ENCODE data around the gene LCAT.
"Not testable (repeated sequence)": the region's sequence is repeated elsewhere in the genome, so short reads cannot be mapped to it uniquely, and the experiment has no call there.

The LCAT gene

DNA sequence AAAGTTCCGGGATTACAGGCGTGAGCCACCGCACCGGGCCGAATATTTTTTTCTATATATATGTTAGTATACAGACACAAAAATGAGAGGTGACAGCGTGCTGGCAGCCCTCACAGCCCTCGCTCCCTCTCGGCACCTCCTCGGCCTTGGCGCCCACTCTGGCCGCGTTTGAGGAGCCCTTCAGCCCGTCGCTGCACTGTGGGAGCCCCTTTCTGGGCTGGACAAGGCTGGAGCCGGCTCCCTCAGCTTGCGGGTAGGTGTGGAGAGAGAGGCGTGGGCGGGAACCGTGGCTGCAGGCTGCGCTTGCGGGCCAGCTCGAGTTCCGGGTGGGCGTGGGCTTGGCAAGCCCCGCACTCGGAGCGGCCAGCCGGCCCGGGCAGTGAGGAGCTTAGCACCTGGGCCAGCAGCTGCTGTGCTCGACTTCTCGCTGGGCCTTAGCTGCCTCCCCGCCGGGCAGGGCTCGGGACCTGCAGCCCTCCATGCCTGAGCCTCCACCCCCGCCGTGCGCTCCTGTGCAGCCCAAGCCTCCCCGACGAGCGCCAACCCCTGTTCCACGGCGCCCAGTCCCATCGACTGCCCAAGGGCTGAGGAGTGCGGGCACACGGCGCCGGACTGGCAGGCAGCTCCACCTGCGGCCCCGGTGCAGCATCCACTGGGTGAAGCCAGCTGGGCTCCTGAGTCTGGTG lies 38.2 kb upstream of the LCAT start:
- H3K9me3 ChIP-seq (ENCODE audit: control insufficient read depth, low read length) = no peaks in the 10 kb centered on the region
- H3K36me3 ChIP-seq (ENCODE audit: control insufficient read depth, insufficient read depth, low read length) = no peaks in the 10 kb centered on the region
- DNase-seq = no peak
- H3K4me3 ChIP-seq (ENCODE audit: insufficient read depth, low read depth, low read length, poor library complexity, severe bottlenecking) = no peak overlapping the region
- peaks cover 18% of the 10 kb centered on the region for H3K4me1 ChIP-seq (ENCODE audit: control insufficient read depth, insufficient read depth, low read length, poor library complexity, severe bottlenecking)
- H3K27me3 ChIP-seq (replicated peaks; ENCODE audit: control insufficient read depth, insufficient read depth, low read length, poor library complexity, severe bottlenecking) = no peaks in the 10 kb centered on the region
- no peak overlapping the region for H3K27ac ChIP-seq (ENCODE audit: insufficient read depth, low read length, poor library complexity, severe bottlenecking)

DNA sequence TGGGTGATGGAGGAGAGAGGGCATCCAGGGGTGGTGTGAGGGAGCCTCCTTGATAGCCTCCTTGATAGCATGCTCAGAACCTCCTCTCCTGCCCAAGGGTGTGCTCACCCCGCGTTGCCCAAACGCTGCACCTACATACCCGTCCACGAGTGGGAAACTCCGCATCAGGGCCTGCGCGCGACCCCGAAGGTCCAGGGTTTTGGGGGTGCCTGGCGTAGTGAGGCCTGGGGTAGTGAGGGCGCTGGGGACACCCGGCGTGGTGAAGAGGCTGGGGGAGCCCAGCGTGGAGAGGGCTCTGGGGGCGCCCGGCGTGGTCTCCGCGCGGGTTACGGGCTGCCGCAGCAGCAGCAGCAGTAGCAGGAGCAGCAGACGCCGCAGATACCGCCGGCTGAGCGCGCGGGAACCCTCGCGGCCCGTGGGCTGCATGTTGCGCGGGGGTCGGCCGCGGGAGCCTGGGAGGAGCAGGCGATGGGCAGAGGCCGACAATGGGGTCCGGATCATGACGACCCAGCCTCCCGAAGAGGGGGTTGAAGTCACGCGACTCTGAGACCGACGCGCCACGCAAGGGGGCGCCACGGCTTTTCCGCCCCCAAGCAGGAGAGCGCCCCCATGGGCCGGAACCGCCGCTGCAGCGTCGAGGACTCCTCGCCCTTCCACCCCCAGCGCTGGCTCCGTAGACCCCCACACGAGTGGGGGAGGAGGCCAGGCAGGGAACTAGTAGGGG lies 36.2 kb upstream of the LCAT start, which contains the start of gene DPEP3:
DPEP3 (minus strand) TSS at position 545 of the 724 bp plus-strand sequence; CDS start at position 426, 119 bp downstream.
- H3K9me3 ChIP-seq (ENCODE audit: control insufficient read depth, low read length) = no peaks in the 10 kb centered on the region
- peaks cover 18% of the 10 kb centered on the region for H3K4me1 ChIP-seq (ENCODE audit: control insufficient read depth, insufficient read depth, low read length, poor library complexity, severe bottlenecking)
- H3K27me3 ChIP-seq (replicated peaks; ENCODE audit: control insufficient read depth, insufficient read depth, low read length, poor library complexity, severe bottlenecking) = no peaks in the 10 kb centered on the region
- no peak within 1 kb of the TSS for H3K4me3 ChIP-seq (ENCODE audit: insufficient read depth, low read depth, low read length, poor library complexity, severe bottlenecking)
- H3K27ac ChIP-seq (ENCODE audit: insufficient read depth, low read length, poor library complexity, severe bottlenecking) = no peak within 1 kb of the TSS
- H3K36me3 ChIP-seq (ENCODE audit: control insufficient read depth, insufficient read depth, low read length) = no peaks in the 10 kb centered on the region
- DNase-seq = no peak

GRCh38 chr16:67977469-67978227 lies 33.7 kb upstream of the LCAT start:
- H3K4me1 ChIP-seq (ENCODE audit: control insufficient read depth, insufficient read depth, low read length, poor library complexity, severe bottlenecking) = no peaks in the 10 kb centered on the region
- H3K9me3 ChIP-seq (ENCODE audit: control insufficient read depth, low read length) = no peaks in the 10 kb centered on the region
- H3K27me3 ChIP-seq (replicated peaks; ENCODE audit: control insufficient read depth, insufficient read depth, low read length, poor library complexity, severe bottlenecking) = no peaks in the 10 kb centered on the region
- no peaks in the 10 kb centered on the region for H3K36me3 ChIP-seq (ENCODE audit: control insufficient read depth, insufficient read depth, low read length)
- H3K4me3 ChIP-seq (ENCODE audit: insufficient read depth, low read depth, low read length, poor library complexity, severe bottlenecking) = no peak overlapping the region
- H3K27ac ChIP-seq (ENCODE audit: insufficient read depth, low read length, poor library complexity, severe bottlenecking) = no peak overlapping the region
- DNase-seq = no peak

GRCh38 chr16:67977005-67977404 lies 33.1 kb upstream of the LCAT start:
- Histone ChIP-seq H3K4me3 (ENCODE audit: insufficient read depth, low read depth, low read length, poor library complexity, severe bottlenecking) (no peak overlapping the region), H3K4me1 (ENCODE audit: control insufficient read depth, insufficient read depth, low read length, poor library complexity, severe bottlenecking) (no peaks in the 10 kb centered on the region), H3K27me3 (replicated peaks; ENCODE audit: control insufficient read depth, insufficient read depth, low read length, poor library complexity, severe bottlenecking) (no peaks in the 10 kb centered on the region), H3K9me3 (ENCODE audit: control insufficient read depth, low read length) (no peaks in the 10 kb centered on the region), H3K36me3 (ENCODE audit: control insufficient read depth, insufficient read depth, low read length) (no peaks in the 10 kb centered on the region), H3K27ac (ENCODE audit: insufficient read depth, low read length, poor library complexity, severe bottlenecking) (no peak overlapping the region)
- DNase-seq = no peak

GRCh38 chr16:67976205-67976604 lies 32.3 kb upstream of the LCAT start:
- H3K27me3 ChIP-seq (replicated peaks; ENCODE audit: control insufficient read depth, insufficient read depth, low read length, poor library complexity, severe bottlenecking) = no peaks in the 10 kb centered on the region
- no peak overlapping the region for H3K4me3 ChIP-seq (ENCODE audit: insufficient read depth, low read depth, low read length, poor library complexity, severe bottlenecking)
- DNase-seq = no peak
- H3K4me1 ChIP-seq (ENCODE audit: control insufficient read depth, insufficient read depth, low read length, poor library complexity, severe bottlenecking) = no peaks in the 10 kb centered on the region
- no peaks in the 10 kb centered on the region for H3K36me3 ChIP-seq (ENCODE audit: control insufficient read depth, insufficient read depth, low read length)
- no peak overlapping the region for H3K27ac ChIP-seq (ENCODE audit: insufficient read depth, low read length, poor library complexity, severe bottlenecking)
- no peaks in the 10 kb centered on the region for H3K9me3 ChIP-seq (ENCODE audit: control insufficient read depth, low read length)

DNA sequence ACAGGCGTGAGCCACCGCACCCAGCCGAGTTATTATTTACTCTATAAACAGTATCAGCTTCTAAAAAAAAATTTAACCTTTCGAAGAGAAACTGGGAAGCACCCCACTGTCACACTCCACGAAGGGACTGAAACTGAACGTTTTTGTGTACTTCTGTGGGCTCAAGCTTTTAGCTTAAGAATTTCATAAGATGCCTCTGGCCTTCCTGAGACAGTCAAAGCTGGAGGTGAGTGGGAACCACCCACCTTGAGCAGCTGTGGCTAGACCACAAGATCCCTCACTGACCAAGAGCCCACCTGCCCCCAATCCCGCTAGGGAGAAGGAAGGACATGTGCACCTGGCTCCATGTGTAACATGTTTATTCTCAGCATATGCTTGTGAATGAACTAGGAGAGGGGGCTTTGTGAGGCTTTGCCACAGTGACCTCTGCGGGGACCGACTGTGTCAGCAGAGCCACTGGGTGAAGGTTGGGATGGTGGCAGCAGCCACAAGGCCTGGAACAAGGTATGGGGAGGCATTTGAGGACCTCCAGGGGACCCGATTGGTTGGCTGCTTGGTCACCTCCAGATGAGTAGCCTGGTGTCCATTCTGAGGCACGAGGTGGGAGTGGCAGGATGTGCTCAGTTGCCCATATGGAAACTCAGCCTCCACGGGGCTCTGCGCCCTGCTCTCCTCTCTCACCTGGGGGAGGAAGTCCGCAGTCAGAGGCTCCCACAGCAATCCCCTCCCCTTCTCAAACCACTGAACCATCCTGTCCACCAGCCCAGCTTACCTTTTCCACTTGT lies 31.6 kb upstream of the LCAT start:
- Histone ChIP-seq H3K27ac (ENCODE audit: insufficient read depth, low read length, poor library complexity, severe bottlenecking) (no peak overlapping the region), H3K27me3 (replicated peaks; ENCODE audit: control insufficient read depth, insufficient read depth, low read length, poor library complexity, severe bottlenecking) (no peaks in the 10 kb centered on the region), H3K9me3 (ENCODE audit: control insufficient read depth, low read length) (no peaks in the 10 kb centered on the region), H3K4me3 (ENCODE audit: insufficient read depth, low read depth, low read length, poor library complexity, severe bottlenecking) (no peak overlapping the region), H3K4me1 (ENCODE audit: control insufficient read depth, insufficient read depth, low read length, poor library complexity, severe bottlenecking) (no peaks in the 10 kb centered on the region), H3K36me3 (ENCODE audit: control insufficient read depth, insufficient read depth, low read length) (no peaks in the 10 kb centered on the region)
- DNase-seq = no peak

- H3K9me3 ChIP-seq (ENCODE audit: control insufficient read depth, low read length); H3K4me3 ChIP-seq (ENCODE audit: insufficient read depth, low read depth, low read length, poor library complexity, severe bottlenecking); H3K27ac ChIP-seq (ENCODE audit: insufficient read depth, low read length, poor library complexity, severe bottlenecking); DNase-seq; H3K36me3 ChIP-seq (ENCODE audit: control insufficient read depth, insufficient read depth, low read length); H3K27me3 ChIP-seq (replicated peaks; ENCODE audit: control insufficient read depth, insufficient read depth, low read length, poor library complexity, severe bottlenecking): not testable (repeated sequence)
- peaks cover 11% of the 10 kb centered on the region for H3K4me1 ChIP-seq (ENCODE audit: control insufficient read depth, insufficient read depth, low read length, poor library complexity, severe bottlenecking)
Observed at GRCh38 chr16:67972285-67972684, 28.4 kb upstream of the LCAT start.

- no peaks in the 10 kb centered on the region for H3K36me3 ChIP-seq (ENCODE audit: control insufficient read depth, insufficient read depth, low read length)
- DNase-seq = no peak
- peaks cover 17% of the 10 kb centered on the region for H3K4me1 ChIP-seq (ENCODE audit: control insufficient read depth, insufficient read depth, low read length, poor library complexity, severe bottlenecking)
Observed at GRCh38 chr16:67971111-67971510, 27.2 kb upstream of the LCAT start.

GRCh38 chr16:67969254-67970039 lies 25.5 kb upstream of the LCAT start:
- H3K4me3 ChIP-seq (ENCODE audit: insufficient read depth, low read depth, low read length, poor library complexity, severe bottlenecking) = peak overlapping the region; percentile 90
- peak overlapping the region; percentile 53 for H3K27ac ChIP-seq (ENCODE audit: insufficient read depth, low read length, poor library complexity, severe bottlenecking)
- H3K9me3 ChIP-seq (ENCODE audit: control insufficient read depth, low read length) = no peaks in the 10 kb centered on the region
- DNase-seq = no peak
- no peaks in the 10 kb centered on the region for H3K27me3 ChIP-seq (replicated peaks; ENCODE audit: control insufficient read depth, insufficient read depth, low read length, poor library complexity, severe bottlenecking)
- H3K4me1 ChIP-seq (ENCODE audit: control insufficient read depth, insufficient read depth, low read length, poor library complexity, severe bottlenecking) = peaks cover 17% of the 10 kb centered on the region
- no peaks in the 10 kb centered on the region for H3K36me3 ChIP-seq (ENCODE audit: control insufficient read depth, insufficient read depth, low read length)

More at GRCh38 chr16:67971111-67971510, 27.2 kb upstream of the LCAT start:
- Histone ChIP-seq H3K27me3 (replicated peaks; ENCODE audit: control insufficient read depth, insufficient read depth, low read length, poor library complexity, severe bottlenecking) (no peaks in the 10 kb centered on the region), H3K27ac (ENCODE audit: insufficient read depth, low read length, poor library complexity, severe bottlenecking) (no peak overlapping the region), H3K4me3 (ENCODE audit: insufficient read depth, low read depth, low read length, poor library complexity, severe bottlenecking) (no peak overlapping the region), H3K9me3 (ENCODE audit: control insufficient read depth, low read length) (no peaks in the 10 kb centered on the region)
